HEK293 (cell line): ENCODE results near the gene SPTBN1.

ENCODE experiments used
- CTCF ChIA-PET: fragments of 350-600 bp; formaldehyde crosslinking; extraction: SDS; loops from one replicate; lab custom pipeline; 2021; ENCODE audit warnings: antibody characterized with exemption; lab: Yijun Ruan, JAX
- POLR2A ChIA-PET: fragments of 300-600 bp; formaldehyde crosslinking; extraction: SDS; loops from one replicate; lab custom pipeline; 2020; ENCODE audit warnings: antibody characterized with exemption, inconsistent platforms; lab: Yijun Ruan, JAX
- H3K27ac ChIP-seq: fragments of 200-500 bp; sonication (Bioruptor generic); 2 replicates; pipeline ENCODE4 v1.5.1; 2014; ENCODE audit warnings: low read depth, low read length, control low read depth, inconsistent platforms; ENCODE audit errors: extremely low read depth
- H3K36me3 ChIP-seq, 2 experiments: fragments of 200-500 bp in 1 of 2; sonication (Bioruptor generic) in 1 of 2; 1 replicate in 1 of 2; 2 replicates in 1 of 2; pipeline ENCODE4 v1.5.1; 2014 to 2017; ENCODE audit warnings: inconsistent platforms in 2 of 2, low read length in 2 of 2; ENCODE audit not compliant: control insufficient read depth in 2 of 2, insufficient read depth in 1 of 2
- H3K4me1 ChIP-seq: fragments of 200-500 bp; sonication (Bioruptor generic); 2 replicates; pipeline ENCODE4 v1.5.1; 2014; ENCODE audit warnings: mild to moderate bottlenecking, low read length, inconsistent platforms; ENCODE audit not compliant: control insufficient read depth, insufficient read depth
- H3K4me3 ChIP-seq: 2 replicates; pipeline ENCODE4 v1.5.1; 2011; ENCODE audit warnings: low read depth, mild to moderate bottlenecking, control low read depth, low read length, moderate library complexity
- H3K9me3 ChIP-seq: fragments of 200-500 bp; sonication (Bioruptor generic); 2 replicates; pipeline ENCODE4 v1.5.1; 2014; ENCODE audit warnings: low read depth, low read length, inconsistent platforms; ENCODE audit not compliant: control insufficient read depth, insufficient read depth
- GLI2 ChIP-seq: fragments of 450-650 bp; formaldehyde crosslinking; IDR thresholded peaks from 2 replicates; pipeline ENCODE4; 2017; ENCODE audit warnings: missing biosample characterization, missing genetic modification characterization, low read depth, borderline replicate concordance
- SALL2 ChIP-seq: fragments of 450-650 bp; formaldehyde crosslinking; IDR thresholded peaks from 2 replicates; pipeline ENCODE4 v1.5.0; 2017; ENCODE audit warnings: missing biosample characterization, mild to moderate bottlenecking, missing genetic modification characterization, borderline replicate concordance
- SP7 ChIP-seq: fragments of 450-650 bp; formaldehyde crosslinking; IDR thresholded peaks from 2 replicates; pipeline ENCODE4 v1.5.1; 2016; ENCODE audit warnings: missing biosample characterization, missing genetic modification characterization
- YY2 ChIP-seq: fragments of 450-650 bp; formaldehyde crosslinking; IDR thresholded peaks from 2 replicates; pipeline ENCODE4 v1.5.1; 2016; ENCODE audit warnings: missing biosample characterization, missing genetic modification characterization
- ZFHX2 ChIP-seq: fragments of 450-650 bp; formaldehyde crosslinking; conservative IDR thresholded peaks from 2 replicates; pipeline ENCODE4 v1.5.1; 2016; ENCODE audit warnings: missing biosample characterization, missing genetic modification characterization
- ZFP69B ChIP-seq: fragments of 450-650 bp; formaldehyde crosslinking; IDR thresholded peaks from 2 replicates; pipeline ENCODE4 v1.5.1; 2016; ENCODE audit warnings: missing biosample characterization, missing genetic modification characterization
- ZIC2 ChIP-seq: fragments of 450-650 bp; formaldehyde crosslinking; IDR thresholded peaks from 2 replicates; pipeline ENCODE4 v1.5.1; 2016; ENCODE audit warnings: missing biosample characterization, missing genetic modification characterization
- ZNF23 ChIP-seq: fragments of 450-650 bp; formaldehyde crosslinking; IDR thresholded peaks from 2 replicates; pipeline ENCODE4 v1.5.1; 2016; ENCODE audit warnings: missing biosample characterization, missing genetic modification characterization, borderline replicate concordance
- ZNF341 ChIP-seq: fragments of 450-650 bp; formaldehyde crosslinking; IDR thresholded peaks from 2 replicates; pipeline ENCODE4; 2016; ENCODE audit warnings: low read depth, missing biosample characterization, missing genetic modification characterization
- ZNF423 ChIP-seq: fragments of 450-650 bp; formaldehyde crosslinking; IDR thresholded peaks from 2 replicates; pipeline ENCODE4 v1.5.1; 2016; ENCODE audit warnings: missing biosample characterization, missing genetic modification characterization
- ZNF670 ChIP-seq: fragments of 450-650 bp; formaldehyde crosslinking; IDR thresholded peaks from 2 replicates; pipeline ENCODE4 v1.5.1; 2016; ENCODE audit warnings: missing biosample characterization, missing genetic modification characterization, low read depth
- TF ChIP-seq, protein P1 (sequence below): fragments of 450-650 bp; formaldehyde crosslinking; IDR thresholded peaks from 2 replicates; pipeline ENCODE4 v1.5.1; 2016; ENCODE audit warnings: missing biosample characterization, missing genetic modification characterization
- TF ChIP-seq, protein P2 (sequence below): fragments of 450-650 bp; formaldehyde crosslinking; IDR thresholded peaks from 2 replicates; pipeline ENCODE4 v1.5.1; 2016; ENCODE audit warnings: missing biosample characterization, missing genetic modification characterization
- TF ChIP-seq, protein P3 (sequence below): fragments of 450-650 bp; formaldehyde crosslinking; conservative IDR thresholded peaks from 2 replicates; pipeline ENCODE4 v1.5.1; 2016; ENCODE audit warnings: low read depth, missing biosample characterization, missing genetic modification characterization

SPTBN1 gene

DNA sequence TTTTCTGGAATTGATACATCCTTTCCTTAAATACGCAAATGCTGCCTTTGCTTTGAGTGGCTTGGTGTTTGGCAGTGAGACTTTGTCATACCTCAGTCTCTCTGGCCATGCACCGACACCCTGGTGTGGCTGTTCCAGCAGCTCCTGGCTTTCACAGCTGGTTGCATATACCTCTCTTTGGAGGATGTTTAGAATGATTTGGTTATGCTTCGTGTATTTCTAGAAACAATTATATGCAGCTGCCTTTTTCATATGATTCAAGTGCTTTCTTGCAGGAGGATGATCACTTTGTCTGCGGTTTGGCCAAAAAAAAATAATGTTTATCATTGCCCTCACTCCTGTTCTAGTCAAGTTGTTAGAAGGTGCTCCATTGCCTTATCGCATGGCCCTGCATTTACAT lies 172.3 kb downstream of the SPTBN1 start:
- ChIA-PET CTCF (interaction anchor here (0.6 kb wide), 1 partner anchor 95 kb away, joined by 4 read pairs; the partner anchor contains the start of gene EML6), POLR2A (no interaction called here)
- Histone ChIP-seq H3K9me3 (no peaks in the 10 kb centered on the region), H3K36me3 (peaks cover 48 to 97% of the 10 kb centered on the region in 2 experiments), H3K4me3 (no peak overlapping the region), H3K4me1 (no peaks in the 10 kb centered on the region), H3K27ac (no peak overlapping the region)
- TF ChIP-seq, protein P1, sequence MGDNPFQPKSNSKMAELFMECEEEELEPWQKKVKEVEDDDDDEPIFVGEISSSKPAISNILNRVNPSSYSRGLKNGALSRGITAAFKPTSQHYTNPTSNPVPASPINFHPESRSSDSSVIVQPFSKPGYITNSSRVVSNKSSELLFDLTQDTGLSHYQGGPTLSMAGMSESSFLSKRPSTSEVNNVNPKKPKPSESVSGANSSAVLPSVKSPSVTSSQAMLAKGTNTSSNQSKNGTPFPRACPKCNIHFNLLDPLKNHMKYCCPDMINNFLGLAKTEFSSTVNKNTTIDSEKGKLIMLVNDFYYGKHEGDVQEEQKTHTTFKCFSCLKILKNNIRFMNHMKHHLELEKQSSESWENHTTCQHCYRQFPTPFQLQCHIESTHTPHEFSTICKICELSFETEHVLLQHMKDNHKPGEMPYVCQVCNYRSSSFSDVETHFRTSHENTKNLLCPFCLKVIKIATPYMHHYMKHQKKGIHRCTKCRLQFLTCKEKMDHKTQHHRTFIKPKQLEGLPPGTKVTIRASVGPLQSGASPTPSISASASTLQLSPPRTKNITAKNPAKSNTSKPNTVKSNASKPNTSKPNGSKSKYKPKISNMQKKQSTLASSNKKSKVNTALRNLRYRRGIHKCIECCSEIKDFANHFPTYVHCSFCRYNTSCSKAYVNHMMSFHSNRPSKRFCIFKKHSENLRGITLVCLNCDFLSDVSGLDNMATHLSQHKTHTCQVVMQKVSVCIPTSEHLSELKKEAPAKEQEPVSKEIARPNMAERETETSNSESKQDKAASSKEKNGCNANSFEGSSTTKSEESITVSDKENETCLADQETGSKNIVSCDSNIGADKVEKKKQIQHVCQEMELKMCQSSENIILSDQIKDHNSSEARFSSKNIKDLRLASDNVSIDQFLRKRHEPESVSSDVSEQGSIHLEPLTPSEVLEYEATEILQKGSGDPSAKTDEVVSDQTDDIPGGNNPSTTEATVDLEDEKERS: no peak

DNA sequence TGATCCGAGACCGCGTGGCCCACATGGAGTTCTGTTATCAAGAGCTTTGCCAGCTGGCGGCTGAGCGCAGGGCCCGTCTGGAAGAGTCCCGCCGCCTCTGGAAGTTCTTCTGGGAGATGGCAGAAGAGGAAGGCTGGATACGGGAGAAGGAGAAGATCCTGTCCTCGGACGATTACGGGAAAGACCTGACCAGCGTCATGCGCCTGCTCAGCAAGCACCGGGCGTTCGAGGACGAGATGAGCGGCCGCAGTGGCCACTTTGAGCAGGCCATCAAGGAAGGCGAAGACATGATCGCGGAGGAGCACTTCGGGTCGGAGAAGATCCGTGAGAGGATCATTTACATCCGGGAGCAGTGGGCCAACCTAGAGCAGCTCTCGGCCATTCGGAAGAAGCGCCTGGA lies 172.8 kb downstream of the SPTBN1 start:
- H3K36me3 ChIP-seq: peaks cover 45 to 97% of the 10 kb centered on the region in 2 experiments
- H3K27ac ChIP-seq: no peak overlapping the region
- TF ChIP-seq ZFP69B (tag by site-specific recombination): no peak
- no peak for TF ChIP-seq ZNF423 (tag by site-specific recombination)
- no peak for TF ChIP-seq SP7 (tag by site-specific recombination)
- TF ChIP-seq ZIC2: no peak
- no peak for TF ChIP-seq ZNF23 (tag by site-specific recombination)
- no peak for TF ChIP-seq GLI2 (tag by site-specific recombination)
- TF ChIP-seq ZNF670 (tag by site-specific recombination): no peak
- no peak for TF ChIP-seq ZFHX2
- no peak for TF ChIP-seq SALL2 (tag by site-specific recombination)
- TF ChIP-seq, protein P2, sequence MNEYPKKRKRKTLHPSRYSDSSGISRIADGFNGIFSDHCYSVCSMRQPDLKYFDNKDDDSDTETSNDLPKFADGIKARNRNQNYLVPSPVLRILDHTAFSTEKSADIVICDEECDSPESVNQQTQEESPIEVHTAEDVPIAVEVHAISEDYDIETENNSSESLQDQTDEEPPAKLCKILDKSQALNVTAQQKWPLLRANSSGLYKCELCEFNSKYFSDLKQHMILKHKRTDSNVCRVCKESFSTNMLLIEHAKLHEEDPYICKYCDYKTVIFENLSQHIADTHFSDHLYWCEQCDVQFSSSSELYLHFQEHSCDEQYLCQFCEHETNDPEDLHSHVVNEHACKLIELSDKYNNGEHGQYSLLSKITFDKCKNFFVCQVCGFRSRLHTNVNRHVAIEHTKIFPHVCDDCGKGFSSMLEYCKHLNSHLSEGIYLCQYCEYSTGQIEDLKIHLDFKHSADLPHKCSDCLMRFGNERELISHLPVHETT (tag by site-specific recombination): no peak
- TF ChIP-seq ZNF341 (tag by site-specific recombination): no peak
- TF ChIP-seq, protein P1: no peak
- TF ChIP-seq, protein P3, sequence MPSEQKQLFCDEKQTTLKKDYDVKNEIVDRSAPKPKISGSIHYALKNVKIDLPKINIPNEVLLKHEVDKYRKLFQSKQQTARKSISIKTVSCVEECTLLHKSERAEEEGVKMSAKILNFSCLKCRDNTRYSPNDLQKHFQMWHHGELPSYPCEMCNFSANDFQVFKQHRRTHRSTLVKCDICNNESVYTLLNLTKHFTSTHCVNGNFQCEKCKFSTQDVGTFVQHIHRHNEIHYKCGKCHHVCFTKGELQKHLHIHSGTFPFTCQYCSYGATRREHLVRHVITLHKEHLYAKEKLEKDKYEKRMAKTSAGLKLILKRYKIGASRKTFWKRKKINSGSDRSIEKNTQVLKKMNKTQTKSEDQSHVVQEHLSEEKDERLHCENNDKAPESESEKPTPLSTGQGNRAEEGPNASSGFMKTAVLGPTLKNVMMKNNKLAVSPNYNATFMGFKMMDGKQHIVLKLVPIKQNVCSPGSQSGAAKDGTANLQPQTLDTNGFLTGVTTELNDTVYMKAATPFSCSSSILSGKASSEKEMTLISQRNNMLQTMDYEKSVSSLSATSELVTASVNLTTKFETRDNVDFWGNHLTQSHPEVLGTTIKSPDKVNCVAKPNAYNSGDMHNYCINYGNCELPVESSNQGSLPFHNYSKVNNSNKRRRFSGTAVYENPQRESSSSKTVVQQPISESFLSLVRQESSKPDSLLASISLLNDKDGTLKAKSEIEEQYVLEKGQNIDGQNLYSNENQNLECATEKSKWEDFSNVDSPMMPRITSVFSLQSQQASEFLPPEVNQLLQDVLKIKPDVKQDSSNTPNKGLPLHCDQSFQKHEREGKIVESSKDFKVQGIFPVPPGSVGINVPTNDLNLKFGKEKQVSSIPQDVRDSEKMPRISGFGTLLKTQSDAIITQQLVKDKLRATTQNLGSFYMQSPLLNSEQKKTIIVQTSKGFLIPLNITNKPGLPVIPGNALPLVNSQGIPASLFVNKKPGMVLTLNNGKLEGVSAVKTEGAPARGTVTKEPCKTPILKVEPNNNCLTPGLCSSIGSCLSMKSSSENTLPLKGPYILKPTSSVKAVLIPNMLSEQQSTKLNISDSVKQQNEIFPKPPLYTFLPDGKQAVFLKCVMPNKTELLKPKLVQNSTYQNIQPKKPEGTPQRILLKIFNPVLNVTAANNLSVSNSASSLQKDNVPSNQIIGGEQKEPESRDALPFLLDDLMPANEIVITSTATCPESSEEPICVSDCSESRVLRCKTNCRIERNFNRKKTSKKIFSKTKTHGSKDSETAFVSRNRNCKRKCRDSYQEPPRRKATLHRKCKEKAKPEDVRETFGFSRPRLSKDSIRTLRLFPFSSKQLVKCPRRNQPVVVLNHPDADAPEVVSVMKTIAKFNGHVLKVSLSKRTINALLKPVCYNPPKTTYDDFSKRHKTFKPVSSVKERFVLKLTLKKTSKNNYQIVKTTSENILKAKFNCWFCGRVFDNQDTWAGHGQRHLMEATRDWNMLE: no peak
- no peak for TF ChIP-seq YY2 (tag by site-specific recombination)
- H3K9me3 ChIP-seq: no peaks in the 10 kb centered on the region
- ChIA-PET CTCF (no interaction called here), POLR2A (no interaction called here)
- no peak overlapping the region for H3K4me3 ChIP-seq
- H3K4me1 ChIP-seq: no peaks in the 10 kb centered on the region
